HepG2 (cell line): ENCODE measurements around the gene KDM8. TPM values are rescaled to one million over a fixed set of nuclear protein-coding genes. Genes with fewer than 3 reads are reported as not detected.

Experiments used
- ELF4 ChIP-seq: sonication (generic); formaldehyde crosslinking; IDR thresholded peaks from 2 replicates; pipeline ENCODE4 v1.5.0; 2020; ENCODE audit warnings: missing genetic modification reagents, mild to moderate bottlenecking, moderate library complexity, borderline replicate concordance
- GATAD2A ChIP-seq: IDR thresholded peaks from 2 replicates; pipeline ENCODE4 v1.6.1; 2016
- GMEB2 ChIP-seq: IDR thresholded peaks from 2 replicates; pipeline ENCODE4 v1.6.1; 2016; ENCODE audit warnings: missing biosample characterization, missing genetic modification reagents, low read depth
- ZNF296 ChIP-seq: sonication (generic); formaldehyde crosslinking; conservative IDR thresholded peaks from 2 replicates; pipeline ENCODE4 v1.5.0; 2020; ENCODE audit warnings: mild to moderate bottlenecking, missing genetic modification reagents
- ZNF318 ChIP-seq: sonication (generic); formaldehyde crosslinking; IDR thresholded peaks from 2 replicates; pipeline ENCODE4 v1.4.0; 2020; ENCODE audit warnings: mild to moderate bottlenecking, missing genetic modification reagents
- ZNF331 ChIP-seq: sonication (generic); formaldehyde crosslinking; IDR thresholded peaks from 2 replicates; pipeline ENCODE4 v1.4.0; 2020; ENCODE audit warnings: missing genetic modification reagents
- ZNF432 ChIP-seq: sonication (generic); formaldehyde crosslinking; IDR thresholded peaks from 2 replicates; pipeline ENCODE4 v1.5.0; 2020; ENCODE audit warnings: missing genetic modification reagents, mild to moderate bottlenecking, borderline replicate concordance
- ZNF503 ChIP-seq: sonication (generic); formaldehyde crosslinking; IDR thresholded peaks from 2 replicates; pipeline ENCODE4 v1.4.0; 2020; ENCODE audit warnings: missing genetic modification reagents
- ZNF549 ChIP-seq: sonication (generic); formaldehyde crosslinking; IDR thresholded peaks from 2 replicates; pipeline ENCODE4 v1.5.0; 2020; ENCODE audit warnings: missing genetic modification reagents
- polyA plus RNA-seq, 8 experiments: library from polyadenylated mRNA; depleted of rRNA in 3 of 8; stranded (reverse) in 7 of 8; unstranded in 1 of 8; fragments of >200 nt; fragmentation: Illumina TruSeq in 4 of 8; extraction: Trizol in 4 of 8; gene quantifications; 2 replicates each; pipeline versions ENCODE4 v1.2.1 to v1.2.3, GENCODE V29; 2011 to 2016; ENCODE audit warnings: low read depth in 4 of 8, missing spikeins in 1 of 8, mixed read lengths in 1 of 8; ENCODE audit not compliant: insufficient read depth in 1 of 8
- total RNA-seq, 5 experiments: library from RNA; depleted of rRNA; stranded (reverse); fragments of >200 nt; fragmentation: Illumina TruSeq; extraction: Trizol; gene quantifications; 2 replicates each; pipeline ENCODE4 v1.2.3, GENCODE V29; 2016; ENCODE audit warnings: low read depth in 1 of 5

KDM8 gene
- total and polyA plus RNA-seq, 2 of the 13 experiments (the other 11 are each of a cell fraction or from before 2014, with no cell fraction given), result 3.3 to 8.6 TPM

GRCh38 chr16:27175888-27176287 is 27.4 kb upstream of the KDM8 start (continued):
- TF ChIP-seq ZNF318 (CRISPR knock-in tag), result no peak
- TF ChIP-seq GATAD2A (CRISPR knock-in tag), result no peak
- no peak for TF ChIP-seq ELF4 (CRISPR knock-in tag)
- TF ChIP-seq ZNF331 (CRISPR knock-in tag), result no peak
- TF ChIP-seq GMEB2 (CRISPR knock-in tag), result no peak
- TF ChIP-seq ZNF296 (CRISPR knock-in tag), result no peak
- no peak for TF ChIP-seq ZNF432 (CRISPR knock-in tag)
- TF ChIP-seq ZNF503 (CRISPR knock-in tag), result no peak
- TF ChIP-seq ZNF549, result no peak
